Measurements from ENCODE around the gene DUSP22.

DUSP22 gene

GRCh38 chr6:358847-359246 lies 66.6 kb downstream of the DUSP22 start:
- no peak overlapping the region for H3K4me3 ChIP-seq (ENCODE audit: low read length)
- H3K27ac ChIP-seq (ENCODE audit: low read length), result no peak overlapping the region
- no peak overlapping the region for H2AFZ ChIP-seq (ENCODE audit: low read depth, low read length)
- H3K9ac ChIP-seq (ENCODE audit: low read length), result no peak overlapping the region
- no peaks in the 10 kb centered on the region for H3K27me3 ChIP-seq (ENCODE audit: low read depth, low read length)
- H3K9me3 ChIP-seq (ENCODE audit: insufficient read depth, low read length), result no peaks in the 10 kb centered on the region
- H3K4me1 ChIP-seq (ENCODE audit: low read length), result peaks cover 75% of the 10 kb centered on the region
- H3K4me2 ChIP-seq (ENCODE audit: low read length), result peak overlapping the region; percentile 36; the same call in 1 of the 2 replicates
- TF ChIP-seq CTCF (IDR thresholded peaks at IDR 0.05; ENCODE audit: low read depth, low read length) (no peak), EZH2phosphoT487 (IDR thresholded peaks at IDR 0.05; ENCODE audit: low read depth) (no peak)
- no peaks in the 10 kb centered on the region for H3K79me2 ChIP-seq (ENCODE audit: low read length)
- H3K36me3 ChIP-seq (replicated peaks; ENCODE audit: low read depth, low read length), result no peaks in the 10 kb centered on the region
- H4K20me1 ChIP-seq (ENCODE audit: insufficient read depth, low read length), result peaks cover 8% of the 10 kb centered on the region; the same call in 1 of the 2 replicates

- Histone ChIP-seq H3K4me1 (ENCODE audit: low read length) (peaks cover 75% of the 10 kb centered on the region), H2AFZ (ENCODE audit: low read depth, low read length) (no peak overlapping the region), H3K9me3 (ENCODE audit: insufficient read depth, low read length) (no peaks in the 10 kb centered on the region), H3K4me3 (ENCODE audit: low read length) (no peak overlapping the region), H3K79me2 (ENCODE audit: low read length) (no peaks in the 10 kb centered on the region), H3K9ac (ENCODE audit: low read length) (no peak overlapping the region), H3K36me3 (replicated peaks; ENCODE audit: low read depth, low read length) (no peaks in the 10 kb centered on the region), H3K27me3 (ENCODE audit: low read depth, low read length) (no peaks in the 10 kb centered on the region), H3K27ac (ENCODE audit: low read length) (no peak overlapping the region), H4K20me1 (ENCODE audit: insufficient read depth, low read length) (0 out of 2 replicates have a peak, but pooled peaks cover 2% of the 10 kb centered on the region), H3K4me2 (ENCODE audit: low read length) (peak overlapping the region; percentile 42)
- no peak for TF ChIP-seq CTCF (IDR thresholded peaks at IDR 0.05; ENCODE audit: low read depth, low read length)
- no peak for TF ChIP-seq EZH2phosphoT487 (IDR thresholded peaks at IDR 0.05; ENCODE audit: low read depth)
These were observed 67.2 kb downstream of the DUSP22 start for GRCh38 chr6:359261-360035.

DNA sequence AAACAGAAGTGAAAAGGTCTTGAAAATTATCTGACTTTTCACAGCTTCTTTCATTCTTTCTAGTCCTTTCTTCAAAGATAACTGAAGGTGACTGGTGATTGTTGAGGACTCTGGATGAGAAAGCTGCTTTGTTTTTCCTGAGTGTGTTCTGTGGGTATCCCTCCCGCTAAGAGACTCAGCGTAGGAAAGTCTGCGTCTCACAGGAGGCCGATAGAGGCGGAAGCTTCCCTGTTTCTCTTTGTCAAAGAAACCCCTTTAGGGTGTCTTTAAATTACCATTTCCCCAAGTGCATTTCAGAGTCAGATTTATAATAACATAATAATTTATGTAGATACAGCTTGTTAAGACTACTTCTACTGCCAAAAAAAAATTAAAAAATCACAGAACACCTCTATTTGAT lies 68.1 kb downstream of the DUSP22 start:
- Histone ChIP-seq H3K4me1 (ENCODE audit: low read length) (peaks cover 72% of the 10 kb centered on the region), H3K9me3 (ENCODE audit: insufficient read depth, low read length) (no peaks in the 10 kb centered on the region), H3K9ac (ENCODE audit: low read length) (peak overlapping the region; percentile 20; the same call in 1 of the 2 replicates), H3K27ac (ENCODE audit: low read length) (peak overlapping the region; percentile 59), H3K79me2 (ENCODE audit: low read length) (no peaks in the 10 kb centered on the region), H3K4me3 (ENCODE audit: low read length) (peak overlapping the region; percentile 34), H3K4me2 (ENCODE audit: low read length) (peak overlapping the region; percentile 42), H3K27me3 (ENCODE audit: low read depth, low read length) (0 out of 2 replicates have a peak, but pooled peaks cover 3% of the 10 kb centered on the region), H2AFZ (ENCODE audit: low read depth, low read length) (no peak overlapping the region), H4K20me1 (ENCODE audit: insufficient read depth, low read length) (no peaks in the 10 kb centered on the region), H3K36me3 (replicated peaks; ENCODE audit: low read depth, low read length) (no peaks in the 10 kb centered on the region)
- TF ChIP-seq EZH2phosphoT487 (IDR thresholded peaks at IDR 0.05; ENCODE audit: low read depth), result no peak
- TF ChIP-seq CTCF (IDR thresholded peaks at IDR 0.05; ENCODE audit: low read depth, low read length), result no peak

GRCh38 chr6:360764-361373 lies 68.6 kb downstream of the DUSP22 start:
- Histone ChIP-seq H3K27ac (ENCODE audit: low read length) (peak overlapping the region; percentile 59), H3K27me3 (ENCODE audit: low read depth, low read length) (peaks cover 8% of the 10 kb centered on the region), H3K4me3 (ENCODE audit: low read length) (peak overlapping the region; percentile 34; the same call in 1 of the 2 replicates), H3K4me1 (ENCODE audit: low read length) (peaks cover 67% of the 10 kb centered on the region), H4K20me1 (ENCODE audit: insufficient read depth, low read length) (no peaks in the 10 kb centered on the region), H3K4me2 (ENCODE audit: low read length) (peak overlapping the region; percentile 42), H3K9ac (ENCODE audit: low read length) (peak overlapping the region; percentile 20; the same call in 1 of the 2 replicates), H3K36me3 (replicated peaks; ENCODE audit: low read depth, low read length) (no peaks in the 10 kb centered on the region), H3K9me3 (ENCODE audit: insufficient read depth, low read length) (no peaks in the 10 kb centered on the region), H2AFZ (ENCODE audit: low read depth, low read length) (no peak overlapping the region), H3K79me2 (ENCODE audit: low read length) (no peaks in the 10 kb centered on the region)
- no peak for TF ChIP-seq CTCF (IDR thresholded peaks at IDR 0.05; ENCODE audit: low read depth, low read length)
- no peak for TF ChIP-seq EZH2phosphoT487 (IDR thresholded peaks at IDR 0.05; ENCODE audit: low read depth)
